ENCODE measurements around the gene MGRN1. TPM values are rescaled to one million over a fixed set of nuclear protein-coding genes. Genes with fewer than 3 reads are reported as not detected.

MGRN1 gene
- total RNA-seq, 6 donors from 2014 or later = 49.0 to 148 (median 99.1) TPM

DNA sequence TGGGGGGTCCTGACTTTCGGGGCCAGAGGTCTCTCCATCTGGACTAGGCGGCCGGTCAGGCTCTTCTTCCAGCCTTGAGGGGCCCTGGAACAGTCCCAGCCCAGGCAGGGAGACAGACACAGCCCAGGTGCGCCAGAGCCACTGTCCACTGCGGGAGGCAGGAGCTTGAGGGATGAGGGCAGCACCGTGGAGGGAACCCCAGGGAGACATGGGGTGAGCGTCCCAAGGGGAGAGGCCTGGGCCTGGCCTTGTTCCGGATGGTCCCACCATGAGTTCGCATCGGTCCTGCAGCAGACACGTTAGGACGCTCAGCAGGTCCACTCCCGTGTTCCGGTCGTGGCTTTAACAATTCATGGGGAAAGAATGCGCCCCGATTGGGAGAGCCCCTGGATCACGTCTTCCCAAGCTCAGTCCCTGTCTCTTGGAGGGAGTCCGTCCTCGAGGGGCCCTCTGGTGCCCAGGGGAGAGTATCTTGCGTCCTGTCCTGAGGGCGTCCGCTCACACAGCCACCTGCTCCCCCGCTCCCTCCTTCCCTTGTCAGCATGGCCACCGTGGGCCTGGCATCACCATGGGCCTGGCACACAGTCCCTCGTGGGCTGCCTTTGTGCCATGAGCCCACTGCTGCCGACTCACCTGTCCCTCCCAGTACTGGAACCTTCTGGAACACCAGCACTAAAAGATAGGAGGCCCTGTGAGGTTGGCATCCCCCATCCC, 62.0 kb downstream of the MGRN1 start:
- H3K9me3 ChIP-seq = no peaks in the 10 kb centered on the region
- no peak for TF ChIP-seq EP300 (IDR thresholded peaks at IDR 0.05)
- TF ChIP-seq POLR2A (IDR thresholded peaks at IDR 0.05) = no peak
- TF ChIP-seq, protein P1, sequence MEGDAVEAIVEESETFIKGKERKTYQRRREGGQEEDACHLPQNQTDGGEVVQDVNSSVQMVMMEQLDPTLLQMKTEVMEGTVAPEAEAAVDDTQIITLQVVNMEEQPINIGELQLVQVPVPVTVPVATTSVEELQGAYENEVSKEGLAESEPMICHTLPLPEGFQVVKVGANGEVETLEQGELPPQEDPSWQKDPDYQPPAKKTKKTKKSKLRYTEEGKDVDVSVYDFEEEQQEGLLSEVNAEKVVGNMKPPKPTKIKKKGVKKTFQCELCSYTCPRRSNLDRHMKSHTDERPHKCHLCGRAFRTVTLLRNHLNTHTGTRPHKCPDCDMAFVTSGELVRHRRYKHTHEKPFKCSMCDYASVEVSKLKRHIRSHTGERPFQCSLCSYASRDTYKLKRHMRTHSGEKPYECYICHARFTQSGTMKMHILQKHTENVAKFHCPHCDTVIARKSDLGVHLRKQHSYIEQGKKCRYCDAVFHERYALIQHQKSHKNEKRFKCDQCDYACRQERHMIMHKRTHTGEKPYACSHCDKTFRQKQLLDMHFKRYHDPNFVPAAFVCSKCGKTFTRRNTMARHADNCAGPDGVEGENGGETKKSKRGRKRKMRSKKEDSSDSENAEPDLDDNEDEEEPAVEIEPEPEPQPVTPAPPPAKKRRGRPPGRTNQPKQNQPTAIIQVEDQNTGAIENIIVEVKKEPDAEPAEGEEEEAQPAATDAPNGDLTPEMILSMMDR (IDR thresholded peaks at IDR 0.05) = no peak
- TF ChIP-seq POLR2AphosphoS5 (IDR thresholded peaks at IDR 0.05) = no peak
- ATAC-seq (ENCODE audit: low FRiP score in 2 of 2) = no peak
- no peaks in the 10 kb centered on the region for H3K27me3 ChIP-seq
- H3K4me1 ChIP-seq = peaks cover 3 to 14% (median 8%) of the 10 kb centered on the region in 4 donors
- H3K4me3 ChIP-seq = no peak overlapping the region
- 90 to 93% methylated on average over 14 of the region's 27 CpGs for WGBS, 2 donors
- peak in 1 of 2 donors; percentile 56 for DNase-seq
- no peak overlapping the region for H3K27ac ChIP-seq
- H3K36me3 ChIP-seq = peaks cover 11 to 85% (median 71%) of the 10 kb centered on the region in 4 donors

DNA sequence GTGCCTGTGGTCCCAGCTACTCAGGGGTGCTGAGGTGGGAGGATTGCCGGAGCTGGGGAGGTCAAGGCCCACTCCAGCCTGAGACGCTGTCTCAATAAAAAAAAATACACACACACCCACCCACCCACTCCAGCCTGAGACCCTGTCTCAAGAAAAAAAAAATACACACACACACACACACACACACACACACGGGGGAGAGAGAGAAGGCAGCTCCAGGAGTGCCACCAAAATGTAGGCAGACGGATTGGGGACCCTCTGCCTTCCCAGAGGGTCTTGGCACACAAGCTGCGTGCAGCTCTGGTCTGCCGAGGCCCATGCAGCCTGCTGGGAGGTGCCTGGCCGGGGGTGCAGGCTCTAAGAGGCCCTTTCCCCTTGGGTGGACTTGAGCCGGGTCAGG, 62.8 kb downstream of the MGRN1 start:
- Histone ChIP-seq H3K27me3 (no peaks in the 10 kb centered on the region), H3K36me3 (peaks cover 11 to 78% (median 64%) of the 10 kb centered on the region in 4 donors), H3K9me3 (no peaks in the 10 kb centered on the region), H3K4me3 (no peak overlapping the region), H3K27ac (no peak overlapping the region), H3K4me1 (peaks cover 4 to 15% (median 11%) of the 10 kb centered on the region in 4 donors)
- TF ChIP-seq POLR2AphosphoS5 (IDR thresholded peaks at IDR 0.05) (no peak), POLR2A (IDR thresholded peaks at IDR 0.05) (no peak), EP300 (IDR thresholded peaks at IDR 0.05) (no peak)
- TF ChIP-seq, protein P1 (IDR thresholded peaks at IDR 0.05) = no peak
- no peak for ATAC-seq (ENCODE audit: low FRiP score in 2 of 2)
- DNase-seq = no peak
- 88 to 92% methylated on average over 8 of the region's 8 CpGs for WGBS, 2 donors

DNA sequence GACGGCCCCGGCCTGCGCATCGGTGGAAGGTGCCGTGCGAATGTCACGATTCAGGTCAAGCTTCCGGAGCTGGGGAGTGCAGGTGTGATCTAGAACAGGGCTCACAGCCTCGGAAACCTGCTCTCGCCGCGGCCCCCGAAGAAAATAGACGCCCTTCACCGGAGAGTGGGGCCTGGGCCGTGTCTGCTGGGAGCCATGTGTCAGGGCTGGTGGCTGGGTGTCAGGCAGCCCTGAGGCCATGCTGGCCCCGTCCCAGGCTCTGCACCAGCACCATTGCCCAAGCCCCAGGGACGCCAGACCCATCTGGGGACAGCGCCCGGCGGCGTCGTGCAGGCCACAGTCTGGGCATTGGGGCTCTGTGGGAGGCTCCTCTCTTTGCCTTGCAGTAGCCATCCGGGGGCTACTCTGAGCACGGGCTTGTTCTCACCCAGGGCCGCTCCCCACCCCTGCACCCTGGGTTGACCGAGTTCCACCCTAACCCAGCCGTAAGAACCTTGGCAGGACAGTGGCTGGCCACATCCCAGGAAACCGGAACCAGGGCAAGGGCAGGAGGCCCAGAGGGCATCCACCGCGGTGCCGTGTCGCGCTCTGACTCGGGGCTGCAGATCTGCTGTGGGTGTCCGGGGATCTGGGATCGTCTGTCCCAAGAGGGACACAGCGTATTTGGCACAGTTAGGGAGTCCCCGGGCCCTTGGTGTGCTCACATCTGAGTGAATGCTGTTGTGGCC, 63.5 kb downstream of the MGRN1 start:
- TF ChIP-seq, protein P1 (IDR thresholded peaks at IDR 0.05) = no peak
- TF ChIP-seq EP300 (IDR thresholded peaks at IDR 0.05) = no peak
- no peak for TF ChIP-seq POLR2AphosphoS5 (IDR thresholded peaks at IDR 0.05)
- TF ChIP-seq POLR2A (IDR thresholded peaks at IDR 0.05) = no peak
- no peaks in the 10 kb centered on the region for H3K9me3 ChIP-seq
- no peak overlapping the region for H3K4me3 ChIP-seq
- H3K27ac ChIP-seq = no peak overlapping the region
- DNase-seq (peak in 1 of 2 donors; percentile 80), ATAC-seq (ENCODE audit: low FRiP score in 2 of 2) (no peak)
- peaks cover 9 to 16% (median 13%) of the 10 kb centered on the region in 4 donors for H3K4me1 ChIP-seq
- 89 to 93% methylated on average over 30 to 36 of the region's 39 CpGs for WGBS, 2 donors
- peaks cover 11 to 71% (median 58%) of the 10 kb centered on the region in 4 donors for H3K36me3 ChIP-seq
- no peaks in the 10 kb centered on the region for H3K27me3 ChIP-seq

DNA sequence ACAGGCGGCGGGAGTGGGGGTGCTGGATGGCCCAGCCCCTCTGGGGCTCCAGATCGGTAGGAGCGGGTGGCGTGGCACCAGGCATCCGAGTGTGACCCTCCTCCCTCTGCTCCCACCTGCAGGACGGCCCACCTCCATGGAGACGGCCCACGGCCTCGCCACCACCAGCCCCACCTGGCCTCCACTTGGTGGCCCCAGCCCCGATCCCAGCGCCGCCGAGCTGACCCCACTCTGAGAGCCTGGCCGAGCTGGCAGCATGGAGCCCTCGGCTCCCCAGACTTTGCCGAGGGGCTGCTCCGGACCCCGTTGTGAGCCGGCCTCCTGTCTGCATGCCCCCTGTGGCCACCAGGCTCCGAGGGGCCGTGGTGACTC, 64.0 kb downstream of the MGRN1 start:
- no peak for ATAC-seq (ENCODE audit: low FRiP score in 2 of 2)
- Histone ChIP-seq H3K9me3 (no peaks in the 10 kb centered on the region), H3K27me3 (no peaks in the 10 kb centered on the region), H3K27ac (no peak overlapping the region), H3K4me1 (peaks cover 9 to 17% (median 13%) of the 10 kb centered on the region in 4 donors), H3K4me3 (no peak overlapping the region), H3K36me3 (peaks cover 11 to 65% (median 52%) of the 10 kb centered on the region in 4 donors)
- WGBS, 2 donors = 89 to 94% methylated on average over 18 to 21 of the region's 22 CpGs
- TF ChIP-seq, protein P1 (IDR thresholded peaks at IDR 0.05) = no peak
- TF ChIP-seq POLR2A (IDR thresholded peaks at IDR 0.05) (no peak), EP300 (IDR thresholded peaks at IDR 0.05) (no peak), POLR2AphosphoS5 (IDR thresholded peaks at IDR 0.05) (no peak)
- peak in 1 of 2 donors; percentile 81 for DNase-seq

All from upper lobe of left lung (tissue), 6 donors.